ENCODE measurements around the gene ACBD3.

- TF ChIP-seq CTCF (IDR thresholded peaks at IDR 0.05; ENCODE audit: low read depth, low read length), result peak; percentile 18
- peak; percentile 23 for TF ChIP-seq POLR2A (IDR thresholded peaks at IDR 0.05; ENCODE audit: extremely low read depth, insufficient read length)
- peak; percentile 5; the same call in 1 of the 2 replicates for TF ChIP-seq MAX (IDR thresholded peaks at IDR 0.05; ENCODE audit: low read depth, low read length)
- peak; percentile 44 for TF ChIP-seq MYC (IDR thresholded peaks at IDR 0.05; ENCODE audit: low read depth, low read length)
Measured at GRCh38 chr1:226121587-226122400, 64.7 kb downstream of the ACBD3 start.

Measured in NB4 (cell line).